Gastrocnemius medialis (tissue), 4 donors: Measurements from ENCODE around the gene CTNNBL1.

Experiments
- POLR2A ChIP-seq, 2 donors: fragments of 450-650 bp; IDR thresholded peaks; one replicate each; pipeline ENCODE4 v1.6.1; 2017; ENCODE audit warnings: antibody characterized with exemption in 2 of 2, mild to moderate bottlenecking in 2 of 2, moderate library complexity in 2 of 2
- TF ChIP-seq, protein P1 (sequence below), 5 experiments: fragments of 450-650 bp in 3 of 5; fragments of 200-600 bp in 2 of 5; sonication (generic) in 2 of 5; IDR thresholded peaks in 4 of 5; conservative IDR thresholded peaks in 1 of 5; 1 replicate in 4 of 5; 2 replicates in 1 of 5; pipeline ENCODE4 v1.5.1; 2016 to 2019; ENCODE audit warnings: antibody characterized with exemption in 5 of 5, mild to moderate bottlenecking in 3 of 5, moderate library complexity in 3 of 5

DNA sequence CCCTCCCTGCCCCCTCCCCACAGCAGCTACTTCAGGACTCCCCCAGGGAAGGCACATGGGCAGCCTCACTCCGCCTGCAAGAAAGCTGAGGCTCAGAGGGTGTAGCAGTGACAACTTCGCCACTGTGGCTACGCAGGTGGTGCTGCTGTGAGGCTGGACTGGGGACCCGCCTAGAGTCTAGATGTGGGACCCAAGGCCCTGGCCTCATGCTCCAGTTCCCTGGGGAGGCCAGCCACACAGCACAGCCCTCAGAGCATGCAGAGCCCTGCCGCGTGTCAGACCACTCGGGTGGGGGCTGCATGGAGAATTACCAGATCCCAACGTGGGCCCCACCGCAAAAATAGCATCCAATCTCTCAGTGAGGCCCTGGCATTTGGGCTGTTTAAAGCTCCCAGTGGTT lies 178.3 kb downstream of the CTNNBL1 start:
- TF ChIP-seq, protein P1, sequence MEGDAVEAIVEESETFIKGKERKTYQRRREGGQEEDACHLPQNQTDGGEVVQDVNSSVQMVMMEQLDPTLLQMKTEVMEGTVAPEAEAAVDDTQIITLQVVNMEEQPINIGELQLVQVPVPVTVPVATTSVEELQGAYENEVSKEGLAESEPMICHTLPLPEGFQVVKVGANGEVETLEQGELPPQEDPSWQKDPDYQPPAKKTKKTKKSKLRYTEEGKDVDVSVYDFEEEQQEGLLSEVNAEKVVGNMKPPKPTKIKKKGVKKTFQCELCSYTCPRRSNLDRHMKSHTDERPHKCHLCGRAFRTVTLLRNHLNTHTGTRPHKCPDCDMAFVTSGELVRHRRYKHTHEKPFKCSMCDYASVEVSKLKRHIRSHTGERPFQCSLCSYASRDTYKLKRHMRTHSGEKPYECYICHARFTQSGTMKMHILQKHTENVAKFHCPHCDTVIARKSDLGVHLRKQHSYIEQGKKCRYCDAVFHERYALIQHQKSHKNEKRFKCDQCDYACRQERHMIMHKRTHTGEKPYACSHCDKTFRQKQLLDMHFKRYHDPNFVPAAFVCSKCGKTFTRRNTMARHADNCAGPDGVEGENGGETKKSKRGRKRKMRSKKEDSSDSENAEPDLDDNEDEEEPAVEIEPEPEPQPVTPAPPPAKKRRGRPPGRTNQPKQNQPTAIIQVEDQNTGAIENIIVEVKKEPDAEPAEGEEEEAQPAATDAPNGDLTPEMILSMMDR (IDR thresholded peaks at IDR 0.05 in 4 of 5, conservative IDR thresholded peaks at IDR 0.05 in 1 of 5), result no peak
- TF ChIP-seq POLR2A (IDR thresholded peaks at IDR 0.05), result no peak
